Left colon (tissue), 2 donors: ENCODE measurements around the gene TMOD2. TPM values are rescaled to one million over a fixed set of nuclear protein-coding genes. Genes with fewer than 3 reads are reported as not detected.

Experiments used
- ATAC-seq: fragments of 200-7000 bp; cut with Tn5 transposase; one replicate; pipeline ENCODE4 v1.9.1; 2020; ENCODE audit warnings: mild to moderate bottlenecking, moderate library complexity
- DNase-seq, 2 donors: peaks; one replicate each; pipeline ENCODE4 v3.0.0-alpha.2; 2020
- intact Hi-C, 2 donors: fragments of 100-400 bp; cut with DNase I in 1 of 2; cut with micrococcal nuclease in 1 of 2; formaldehyde crosslinking; loops; one replicate each; pipeline versions ENCODE4 v1.11.2 to v1.14.0; 2022; cut with DNase I, micrococcal nuclease
- total RNA-seq, 2 donors: library from RNA; stranded (reverse); fragmentation: NEBNext Ultra II Directional; extraction: Animal tissue kit (Norgen Biotek cat#: 25700); gene quantifications; one replicate each; pipeline ENCODE4 v1.2.1, GENCODE V29; 2021
- donor health status: DM: no; HTN: no; CAD: no.
- donor health status: DM: yes; HTN: yes; CAD: no.

TMOD2 gene
- total RNA-seq, 2 donors from 2014 or later, result 3.0 to 7.5 TPM

DNA sequence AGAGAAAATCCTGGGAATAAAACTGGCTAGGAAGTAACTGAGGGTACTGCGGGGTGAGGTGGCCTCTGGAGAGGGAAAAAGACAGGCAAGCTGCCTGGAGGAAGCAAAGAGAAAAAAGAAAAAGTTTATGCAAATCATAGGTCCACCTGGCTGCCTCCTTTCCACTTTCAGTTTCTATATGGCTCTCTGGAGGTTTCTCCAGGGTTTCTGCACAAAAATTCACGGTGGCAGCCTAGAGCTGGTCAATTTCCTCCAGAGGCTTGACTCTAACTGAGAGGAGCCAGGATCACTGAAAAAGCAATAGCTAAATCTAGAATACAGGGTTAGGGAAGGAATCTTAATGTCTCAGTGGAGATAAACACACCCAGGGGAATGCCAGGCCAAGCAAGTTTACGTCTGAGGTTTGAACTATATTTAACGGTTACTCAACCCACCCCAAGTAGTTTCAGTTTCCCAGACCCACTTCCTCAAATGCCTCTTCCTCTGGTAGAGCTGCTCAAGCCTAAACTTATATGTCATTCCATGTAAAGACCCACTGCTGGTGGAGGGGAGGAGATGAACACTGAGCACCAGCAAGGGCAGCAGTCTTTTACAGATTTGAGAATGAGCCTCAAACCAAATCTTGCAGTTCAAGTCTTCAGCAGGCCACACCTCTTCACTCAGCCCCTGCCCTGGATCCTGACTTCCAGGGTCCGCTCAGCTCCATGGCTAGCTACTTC lies 19.7 kb upstream of the TMOD2 start:
- DNase-seq (peak in 1 of 2 donors; percentile 27), ATAC-seq (peak; percentile 95)
- intact Hi-C loops, result no loop called here

DNA sequence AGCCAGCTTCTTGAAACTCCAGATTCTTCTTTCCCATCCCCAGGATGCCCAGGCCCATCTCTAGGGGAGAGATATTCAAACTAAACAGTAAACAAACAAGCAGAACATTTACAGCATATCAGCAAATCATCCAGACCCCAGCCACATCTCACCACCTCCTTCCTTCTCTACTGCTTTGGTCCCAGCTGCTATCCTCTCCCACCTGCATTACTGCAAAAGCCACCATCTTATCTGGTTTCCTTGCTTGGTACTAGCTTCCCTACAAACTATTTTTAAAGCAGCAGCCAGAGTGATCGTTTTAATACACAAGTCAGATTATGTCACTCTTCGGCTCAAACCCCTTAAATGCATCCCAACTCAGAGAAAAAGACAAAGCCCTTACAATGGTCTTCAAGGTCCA lies 18.8 kb upstream of the TMOD2 start:
- ATAC-seq (no peak), DNase-seq (no peak)
- intact Hi-C loops, result no loop called here

DNA sequence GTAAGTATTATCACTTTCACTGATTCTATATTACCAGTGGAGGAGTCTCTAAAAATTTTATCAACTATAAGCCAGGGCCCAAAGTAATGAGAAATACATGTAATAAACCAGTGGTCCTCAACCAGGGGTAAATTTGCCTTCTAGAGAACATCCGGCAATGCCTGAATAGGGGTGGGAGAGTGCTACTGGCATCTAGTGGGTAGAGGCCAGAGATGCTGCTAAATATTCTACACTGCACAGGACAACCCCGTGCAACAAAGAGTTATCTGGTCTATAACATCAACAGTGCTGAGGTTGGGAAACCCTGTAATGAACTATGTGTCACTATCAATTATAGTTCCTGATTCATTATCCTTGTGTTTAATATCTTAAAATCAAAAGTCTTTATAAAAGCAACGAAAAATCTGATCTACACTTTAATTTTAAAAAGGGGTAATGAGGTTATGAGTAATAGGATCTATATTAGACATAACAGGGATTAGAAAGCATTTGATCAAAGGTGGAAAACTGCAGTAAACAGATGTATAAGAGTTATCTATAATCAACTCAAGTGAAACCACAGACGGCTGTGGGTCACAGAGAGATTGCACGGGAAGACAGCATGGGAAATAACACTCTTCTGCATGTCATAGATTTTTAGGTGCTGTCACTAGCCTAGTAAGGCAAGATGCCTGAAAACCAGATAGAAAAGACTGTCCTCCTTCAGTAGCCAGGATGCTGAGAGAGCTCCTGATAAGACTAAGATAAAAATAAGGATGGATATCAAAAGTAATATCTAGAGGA lies 16.0 kb upstream of the TMOD2 start:
- ATAC-seq, result no peak
- intact Hi-C loops, result no loop called here
- DNase-seq, result no peak

DNA sequence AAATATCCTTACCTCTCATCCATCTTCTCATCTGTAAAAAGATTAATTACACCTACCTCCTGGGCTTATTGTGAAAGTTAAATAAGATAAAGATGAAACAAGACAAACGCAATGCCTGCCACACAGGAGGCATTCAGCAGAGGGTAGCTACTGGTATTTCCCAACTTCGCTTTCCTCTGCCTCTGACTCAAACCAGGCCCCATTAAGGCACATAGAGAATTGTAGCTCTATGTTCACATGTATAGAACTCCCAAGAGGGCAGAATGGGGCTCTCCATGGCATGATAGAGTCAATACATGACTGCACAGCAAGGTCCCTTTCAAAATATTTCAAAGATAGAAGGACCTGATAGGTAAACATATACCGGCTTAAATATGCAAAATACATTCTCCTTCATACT lies 15.3 kb upstream of the TMOD2 start:
- intact Hi-C loops, result no loop called here
- ATAC-seq (no peak), DNase-seq (no peak)

DNA sequence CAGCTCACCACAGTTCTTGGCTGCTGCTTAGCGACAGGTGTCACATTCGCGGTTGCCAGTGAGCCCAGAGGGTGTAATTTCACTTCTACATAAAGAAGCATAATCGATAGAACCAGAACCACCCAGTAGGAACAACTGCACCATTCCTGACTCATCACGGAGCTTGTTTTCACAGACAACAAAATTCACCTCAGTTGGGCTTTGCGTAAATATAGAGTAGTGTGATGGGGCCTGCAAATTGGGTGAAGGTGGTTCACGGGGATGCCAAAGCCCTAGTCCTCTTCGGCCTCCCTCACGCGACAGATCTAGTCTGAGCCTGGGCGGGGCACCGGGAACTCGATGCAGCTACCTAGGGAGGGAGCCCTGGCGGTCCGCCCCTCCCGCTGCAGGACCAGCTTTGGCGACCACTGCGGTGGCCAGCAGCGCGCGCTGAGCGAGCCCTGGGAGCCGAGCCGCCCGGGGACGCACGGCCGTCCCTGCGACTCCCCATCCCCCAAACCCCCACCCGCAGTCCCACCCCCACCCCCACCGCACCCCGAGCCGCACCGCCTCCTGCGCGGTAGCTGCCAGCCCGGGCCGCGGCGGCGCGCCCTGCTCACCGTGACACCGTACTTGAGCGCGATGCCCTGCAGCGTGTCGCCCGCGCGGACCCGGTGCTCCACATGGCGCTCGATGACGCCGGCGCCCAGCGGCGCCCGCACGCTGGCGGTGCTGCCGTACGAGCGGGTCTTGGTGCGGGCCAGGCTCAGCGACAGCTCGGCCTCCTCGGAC lies 14.5 kb upstream of the TMOD2 start:
- DNase-seq, result peak; percentile 63 to 70
- intact Hi-C loops, result no loop called here
- peak; percentile 74 for ATAC-seq

DNA sequence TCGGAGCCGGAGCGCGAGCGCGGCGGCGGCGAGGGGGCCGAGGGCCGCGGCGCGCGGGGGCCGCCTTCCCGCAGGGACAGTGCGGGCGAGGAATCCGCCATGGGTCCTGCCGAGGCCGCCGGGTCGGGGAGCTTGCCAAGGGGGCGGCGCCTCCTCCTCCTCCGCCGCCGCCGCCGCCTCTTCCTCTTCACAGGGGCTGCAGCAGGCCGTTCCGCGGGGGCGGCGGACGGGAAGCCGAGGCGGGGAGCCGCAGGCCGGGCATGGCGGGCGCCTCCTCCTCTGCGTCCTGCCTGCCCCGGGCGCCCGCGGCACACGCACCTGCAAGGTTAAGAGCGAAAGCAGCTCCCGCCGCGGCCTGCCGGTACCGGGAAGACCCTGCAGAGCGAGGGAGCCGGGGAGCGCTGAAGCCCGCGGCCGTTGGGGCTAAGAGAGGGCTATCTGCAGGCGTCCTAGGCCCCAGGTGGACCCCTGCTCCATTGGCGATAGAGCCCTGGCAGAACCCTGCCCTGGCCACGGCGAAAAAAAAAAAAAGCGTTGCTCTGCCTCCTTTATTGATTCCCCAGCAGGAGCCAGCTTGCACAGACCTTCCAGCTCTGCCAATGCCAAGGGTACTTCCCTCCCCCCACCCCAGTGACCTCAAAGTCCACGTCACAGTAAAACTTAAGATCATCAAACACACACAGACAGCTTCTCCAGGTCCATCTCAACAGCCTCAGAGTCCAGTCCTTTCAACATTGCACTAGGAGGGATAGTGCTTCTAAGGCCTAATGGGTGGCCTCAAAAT lies 13.7 kb upstream of the TMOD2 start, which contains the start of gene LYSMD2:
Gene LYSMD2, minus strand, starts transcription at position 134 of the 784 bp plus-strand sequence. Its CDS starts 33 bp downstream, at position 101.
- peak; percentile 82 for ATAC-seq
- intact Hi-C loops, result no loop called here

DNA sequence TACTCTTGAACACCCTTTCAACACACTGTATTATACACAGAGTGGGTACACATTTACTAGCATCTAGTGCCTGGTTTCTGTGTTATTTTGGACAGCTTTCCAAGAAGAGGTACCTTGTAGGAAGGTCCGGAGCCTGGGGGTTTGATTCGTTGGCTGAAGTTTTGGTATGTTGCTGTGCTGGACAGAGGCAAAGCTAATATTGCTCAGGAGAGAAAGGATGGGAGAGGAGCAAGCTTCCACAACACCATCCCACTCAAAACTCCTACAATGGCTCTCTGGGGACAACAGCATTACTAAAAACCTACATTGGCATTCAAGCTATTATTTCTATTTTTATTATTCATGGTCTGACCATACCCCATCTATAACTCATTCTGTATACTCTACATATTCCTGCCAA lies 12.8 kb upstream of the TMOD2 start:
- DNase-seq (no peak), ATAC-seq (no peak)
- intact Hi-C loops, result no loop called here

More for the DNA sequence above, 13.7 kb upstream of the TMOD2 start, which contains the start of gene LYSMD2:
- DNase-seq, result peak; percentile 63 to 83

DNA sequence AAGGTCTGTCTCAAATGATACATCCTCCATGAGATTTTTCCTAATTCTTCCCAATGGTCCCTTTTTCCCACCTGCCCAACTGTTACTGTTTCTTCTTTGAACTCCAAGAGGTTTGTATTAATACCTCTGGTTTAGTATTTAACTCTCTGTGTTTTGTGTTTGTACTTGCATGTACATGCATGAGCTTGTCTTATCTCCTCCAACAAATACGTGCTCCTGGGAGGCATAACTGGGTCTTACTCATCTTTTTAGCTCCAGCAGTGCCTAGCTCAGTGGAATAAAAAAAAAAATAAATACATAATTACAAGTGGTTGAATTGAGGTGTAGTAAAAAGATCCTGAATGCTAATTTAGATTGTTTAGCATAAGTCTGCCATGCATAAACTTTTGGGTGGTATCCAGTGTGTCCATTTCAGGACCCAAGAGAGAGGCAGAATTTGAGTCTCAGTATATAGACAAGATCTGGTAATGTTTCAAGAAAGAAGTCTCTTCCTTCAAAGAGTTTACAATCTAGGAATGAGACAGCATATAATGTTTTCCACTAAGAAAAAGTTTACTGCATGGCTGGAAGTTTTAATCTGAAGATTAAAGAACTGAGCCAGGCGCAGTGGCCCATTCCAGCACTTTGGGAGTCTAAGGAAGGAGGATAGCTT lies 12.2 kb upstream of the TMOD2 start:
- ATAC-seq (no peak), DNase-seq (no peak)
- intact Hi-C loops, result no loop called here

DNA sequence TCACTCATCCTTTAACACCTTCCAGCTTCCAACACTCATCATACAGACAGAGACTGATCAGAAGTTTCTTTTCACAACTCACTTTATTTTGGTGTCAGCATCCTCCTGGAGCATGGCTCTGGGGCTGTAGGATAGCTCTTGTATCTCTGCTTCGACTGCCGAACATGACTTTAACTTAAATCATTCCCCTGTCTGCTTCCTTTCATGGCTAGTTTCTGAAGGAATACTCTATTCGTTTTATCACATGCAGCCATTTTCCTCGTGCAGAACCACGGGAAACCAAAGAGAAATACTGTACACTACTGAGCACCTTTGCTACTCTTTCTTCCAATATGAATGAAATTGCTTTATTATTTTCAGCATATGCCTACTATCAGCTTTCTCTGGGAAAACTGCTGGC lies 2.1 kb upstream of the TMOD2 start:
- DNase-seq (no peak), ATAC-seq (no peak)
- intact Hi-C loops, result no loop called here

DNA sequence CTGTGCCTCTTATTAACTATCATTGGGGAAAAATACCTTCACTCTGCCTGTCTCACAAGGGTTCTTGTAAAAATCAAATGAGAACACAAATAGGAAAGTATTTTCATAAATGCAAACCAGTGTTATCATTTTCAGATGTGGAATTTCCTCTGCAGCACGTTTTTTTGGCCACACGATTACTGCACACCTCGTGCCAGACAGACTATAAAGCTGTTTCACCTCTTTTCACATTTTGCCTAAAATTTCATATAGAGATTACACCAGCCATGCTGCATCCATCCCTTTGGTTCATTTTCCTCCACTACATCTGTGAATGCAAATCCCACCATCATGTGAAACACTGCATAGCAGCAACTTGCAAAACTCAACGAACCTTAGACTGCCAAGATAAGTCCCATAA lies 1.2 kb upstream of the TMOD2 start:
- ATAC-seq, result no peak
- DNase-seq, result no peak
- intact Hi-C loops, result no loop called here

DNA sequence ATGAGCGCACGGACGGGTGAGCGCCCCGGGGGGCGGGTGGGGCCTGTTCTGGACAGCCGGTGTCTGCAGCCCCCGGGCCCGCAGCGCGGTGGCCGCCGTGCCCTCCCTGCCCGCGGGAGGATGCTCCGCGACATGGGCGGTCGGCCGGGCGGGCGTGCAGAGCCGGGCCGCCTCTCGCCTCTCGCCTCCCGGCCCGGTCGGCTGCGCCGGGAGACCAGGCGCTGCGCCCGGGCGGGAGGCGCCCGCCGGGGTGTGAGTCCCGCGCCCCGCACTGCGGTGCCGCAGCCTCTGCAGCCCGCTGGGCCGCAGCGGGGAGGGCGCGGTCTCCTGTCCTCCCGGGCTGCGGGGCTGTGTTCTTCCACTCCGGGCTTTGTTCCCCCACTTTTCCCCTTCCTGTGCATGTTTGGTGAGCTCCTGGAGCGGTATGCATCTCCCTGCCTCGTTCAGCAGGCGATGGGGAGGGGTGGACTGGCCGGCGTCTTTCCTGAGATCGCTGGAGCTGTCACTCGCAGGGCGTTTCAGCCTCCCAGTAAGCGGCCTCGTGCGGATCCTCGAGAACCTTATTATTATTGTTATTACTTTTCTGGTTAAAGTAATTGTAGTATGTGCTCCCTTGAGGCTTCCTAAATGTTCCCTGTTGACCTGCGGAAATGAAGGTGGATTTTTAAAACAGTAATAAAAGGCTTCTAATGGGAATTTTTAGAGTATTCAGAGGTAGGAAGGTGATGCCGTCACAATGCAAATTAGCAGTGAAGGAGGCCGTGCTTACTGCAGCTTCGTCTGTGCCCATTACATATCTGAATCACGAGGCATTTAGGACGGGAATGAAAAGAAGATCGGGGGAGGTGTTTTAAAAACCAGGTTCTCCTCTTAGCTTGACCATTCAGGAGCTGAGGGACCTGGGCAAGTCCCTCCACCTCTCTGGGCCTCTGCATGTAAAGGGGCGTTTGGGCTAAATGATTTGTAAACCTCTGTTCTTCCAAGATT lies 593 bp downstream of the TMOD2 start:
- intact Hi-C loops, result no loop called here
- ATAC-seq, result peak; percentile 44
- DNase-seq, result peak in 1 of 2 donors; percentile 52

DNA sequence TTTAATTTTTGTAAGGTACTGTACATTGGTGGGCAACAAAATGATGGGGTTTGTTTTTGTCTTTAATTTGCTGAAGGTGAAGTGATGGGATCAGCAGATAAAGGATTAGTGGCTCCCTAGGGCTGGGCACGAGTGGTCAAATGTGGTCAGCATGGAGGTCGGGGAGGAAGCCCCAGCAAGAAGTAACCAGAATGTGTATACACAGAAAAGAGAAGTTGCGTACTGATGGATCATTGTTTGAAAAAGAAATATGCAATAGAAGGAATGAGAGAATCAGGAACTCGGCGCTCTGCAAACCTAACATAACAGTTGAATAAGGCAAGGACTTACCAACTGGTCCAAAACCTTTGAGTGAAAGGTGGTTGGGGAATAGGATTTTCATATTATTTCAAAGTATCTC lies 1.5 kb downstream of the TMOD2 start:
- no peak for DNase-seq
- intact Hi-C loops, result no loop called here
- ATAC-seq, result no peak

DNA sequence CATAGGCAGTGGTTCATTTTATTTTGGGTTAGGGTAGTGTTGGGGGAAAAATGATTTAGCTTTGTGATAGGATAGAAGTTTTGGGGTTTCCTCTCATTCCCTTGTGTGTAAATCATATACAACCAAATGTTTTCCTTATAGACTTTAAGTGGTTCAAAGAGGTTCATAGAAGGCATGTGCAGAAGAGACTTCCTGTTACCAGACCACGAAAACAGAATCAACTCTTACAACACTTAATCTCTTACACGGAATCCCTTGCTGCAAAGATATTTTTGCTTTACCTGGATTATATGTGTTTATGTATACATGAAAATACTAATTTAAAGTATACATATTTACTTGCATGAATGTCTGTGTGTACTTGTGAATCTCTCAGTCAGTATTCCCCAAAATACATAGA lies 2.9 kb downstream of the TMOD2 start:
- ATAC-seq (no peak), DNase-seq (no peak)
- intact Hi-C loops, result no loop called here

DNA sequence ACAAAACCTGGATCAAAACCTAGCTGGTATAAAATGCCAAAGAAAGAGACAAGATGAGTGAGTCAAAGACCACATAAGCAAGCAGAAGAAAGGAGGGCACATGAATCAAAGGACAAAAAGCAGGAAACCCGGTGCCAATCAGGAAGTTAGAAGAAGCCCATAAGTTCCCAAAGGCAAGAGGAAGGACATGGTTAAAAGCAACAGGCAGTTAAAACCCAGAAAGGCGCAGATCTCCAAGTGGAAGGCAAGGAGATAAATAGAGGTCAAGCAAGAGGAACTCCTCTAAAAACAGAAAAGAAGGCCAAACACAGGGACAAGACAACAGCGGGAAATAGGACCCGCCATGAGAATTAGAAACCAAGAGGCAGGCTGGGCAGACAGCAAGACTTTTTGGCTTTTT lies 4.4 kb downstream of the TMOD2 start:
- intact Hi-C loops, result no loop called here
- DNase-seq (no peak), ATAC-seq (no peak)

DNA sequence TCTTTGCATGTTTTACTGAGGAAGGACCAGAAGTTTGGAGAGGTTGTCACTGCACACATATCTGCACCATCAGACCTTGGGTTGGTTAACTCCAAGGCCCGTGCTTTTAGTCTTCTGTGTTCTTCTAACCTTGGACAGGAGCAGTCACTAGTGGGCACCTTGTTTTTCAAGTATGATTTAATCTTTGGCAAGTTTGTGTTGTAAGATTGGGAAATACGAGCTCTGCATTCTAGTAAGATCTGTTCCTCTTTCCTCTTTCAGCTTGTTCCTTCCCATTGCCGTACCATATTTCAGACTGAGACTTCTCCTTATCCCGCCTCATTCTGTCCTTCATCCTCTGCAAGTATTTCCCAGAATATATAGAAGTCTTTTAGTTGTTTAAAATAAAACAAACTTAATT lies 5.1 kb downstream of the TMOD2 start:
- no peak for ATAC-seq
- no peak for DNase-seq

DNA sequence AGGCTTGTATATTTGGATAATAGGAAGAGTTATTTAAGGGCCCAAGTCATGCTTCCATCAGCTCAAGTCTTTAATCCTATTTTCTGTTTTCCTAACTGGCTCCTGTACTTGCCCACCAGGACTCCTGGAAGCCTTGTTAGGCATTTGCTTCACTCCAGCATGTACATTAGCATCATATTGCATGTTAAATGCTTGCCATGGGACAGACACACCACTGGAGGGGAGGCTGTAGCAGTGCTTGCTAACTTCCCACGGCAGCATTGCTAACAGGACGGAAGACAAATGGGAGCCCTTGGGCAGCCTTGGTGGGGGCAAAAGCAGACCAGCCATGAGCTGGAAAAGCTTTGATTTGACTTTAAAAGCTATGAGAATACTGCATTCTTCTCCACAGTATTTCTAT lies 6.1 kb downstream of the TMOD2 start:
- ATAC-seq, result no peak
- intact Hi-C loops, result no loop called here

More for the DNA sequence above, 5.1 kb downstream of the TMOD2 start:
- intact Hi-C loops, result no loop called here

DNA sequence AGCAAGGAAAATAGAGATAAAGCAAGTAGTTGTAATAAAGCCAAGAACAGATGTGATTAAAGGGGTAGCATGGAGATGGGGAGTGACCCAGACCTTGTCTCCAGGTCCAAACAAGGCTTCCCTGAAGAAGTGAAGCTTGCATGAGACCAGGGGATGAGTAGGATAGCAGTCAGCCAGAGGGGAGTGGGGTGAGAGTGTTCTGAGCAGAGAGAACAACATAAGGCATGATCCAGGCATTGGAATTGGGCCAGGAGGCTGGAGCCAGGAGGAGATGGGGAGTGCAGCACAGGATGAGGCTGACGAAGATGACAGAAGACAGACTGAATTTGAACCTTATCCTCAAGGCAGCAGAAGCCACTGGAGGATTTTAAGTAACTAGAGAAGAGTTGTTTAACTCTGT lies 7.2 kb downstream of the TMOD2 start:
- intact Hi-C loops, result no loop called here
- DNase-seq, result peak; percentile 27 to 58
- no peak for ATAC-seq

More for the DNA sequence above, 6.1 kb downstream of the TMOD2 start:
- DNase-seq, result no peak
